Retinal pigment epithelial cell (primary cell): Measurements from ENCODE around the gene KPRP.
A peak's percentile ranks its signal among the peaks of the same experiment; 100 is the strongest.

Experiments
- DNase-seq: peaks from one replicate; pipeline ENCODE4 v3.0.0-alpha.2; 2010; ENCODE audit warnings: low read depth
- H3K4me3 ChIP-seq: 2 replicates; pipeline ENCODE4 v1.5.1; 2011; ENCODE audit warnings: mild to moderate bottlenecking, low read length, control low read depth, moderate library complexity
- CTCF ChIP-seq: conservative IDR thresholded peaks from 2 replicates; pipeline ENCODE4 v1.5.1; 2011; ENCODE audit warnings: low read depth, low read length, control low read depth, inconsistent platforms

KPRP gene

GRCh38 chr1:152741656-152742055 lies 16.2 kb upstream of the KPRP start:
- no peak for TF ChIP-seq CTCF

GRCh38 chr1:152743371-152744145 lies 14.3 kb upstream of the KPRP start:
- no peak overlapping the region for H3K4me3 ChIP-seq
- no peak for DNase-seq
- no peak for TF ChIP-seq CTCF

More at GRCh38 chr1:152741656-152742055, 16.2 kb upstream of the KPRP start:
- H3K4me3 ChIP-seq: no peak overlapping the region
- no peak for DNase-seq

GRCh38 chr1:152745289-152745704 lies 12.5 kb upstream of the KPRP start:
- peak; percentile 21 for TF ChIP-seq CTCF
- H3K4me3 ChIP-seq: no peak overlapping the region
- no peak for DNase-seq

GRCh38 chr1:152745765-152746444 lies 11.9 kb upstream of the KPRP start:
- DNase-seq: no peak
- no peak overlapping the region for H3K4me3 ChIP-seq
- TF ChIP-seq CTCF: no peak

- DNase-seq: no peak
Measured at GRCh38 chr1:152747831-152748230, 10.0 kb upstream of the KPRP start.

GRCh38 chr1:152752225-152752624 lies 5.6 kb upstream of the KPRP start:
- peak; percentile 21 for DNase-seq
- TF ChIP-seq CTCF: no peak
- H3K4me3 ChIP-seq: no peak overlapping the region

More at GRCh38 chr1:152747831-152748230, 10.0 kb upstream of the KPRP start:
- no peak for TF ChIP-seq CTCF
- no peak overlapping the region for H3K4me3 ChIP-seq

GRCh38 chr1:152753586-152753985 lies 4.2 kb upstream of the KPRP start:
- H3K4me3 ChIP-seq: no peak overlapping the region
- no peak for TF ChIP-seq CTCF
- DNase-seq: no peak
